RWPE2 (cell line): Measurements from ENCODE around the gene VAV3.

ENCODE experiments used
- ATAC-seq: fragments of 200-7000 bp; cut with Tn5 transposase; 3 replicates; pipeline ENCODE4 v1.9.1; 2021; ENCODE audit warnings: low read depth
- DNase-seq: peaks from one replicate; pipeline ENCODE4 v3.0.0-alpha.2; 2020; ENCODE audit warnings: low spot score
- H3K27ac ChIP-seq: fragments of 450-650 bp; 2 replicates; pipeline ENCODE4 v1.5.1; 2017; ENCODE audit warnings: mild to moderate bottlenecking; ENCODE audit not compliant: poor library complexity, severe bottlenecking
- H3K27me3 ChIP-seq: fragments of 250-450 bp; sonication (Bioruptor Pico); 2 replicates; pipeline ENCODE4 v1.5.1; 2021; ENCODE audit warnings: mild to moderate bottlenecking, moderate library complexity; ENCODE audit not compliant: insufficient read depth, poor library complexity, severe bottlenecking
- H3K36me3 ChIP-seq: fragments of 250-450 bp; sonication (Bioruptor Pico); 2 replicates; pipeline ENCODE4 v1.5.1; 2020; ENCODE audit warnings: low read depth, mild to moderate bottlenecking, moderate library complexity
- H3K4me1 ChIP-seq: fragments of 250-450 bp; sonication (Bioruptor Pico); 2 replicates; pipeline ENCODE4 v1.5.1; 2021; ENCODE audit warnings: mild to moderate bottlenecking, moderate library complexity; ENCODE audit not compliant: insufficient read depth, poor library complexity, severe bottlenecking
- H3K4me3 ChIP-seq: fragments of 250-450 bp; sonication (Bioruptor Pico); 2 replicates; pipeline ENCODE4 v1.5.1; 2021; ENCODE audit warnings: mild to moderate bottlenecking, moderate library complexity; ENCODE audit not compliant: severe bottlenecking
- H3K9me3 ChIP-seq: fragments of 250-450 bp; sonication (Bioruptor Pico); 2 replicates; pipeline ENCODE4 v1.5.1; 2021; ENCODE audit warnings: mild to moderate bottlenecking, moderate library complexity; ENCODE audit not compliant: severe bottlenecking
- TF ChIP-seq, protein P1 (sequence below): fragments of 450-650 bp; IDR thresholded peaks from one replicate; pipeline ENCODE4 v1.5.1; 2017; ENCODE audit warnings: mild to moderate bottlenecking, moderate library complexity; ENCODE audit not compliant: poor library complexity, severe bottlenecking

Gene VAV3

GRCh38 chr1:107817935-107818334 lies 147.0 kb downstream of the VAV3 start:
- TF ChIP-seq, protein P1, sequence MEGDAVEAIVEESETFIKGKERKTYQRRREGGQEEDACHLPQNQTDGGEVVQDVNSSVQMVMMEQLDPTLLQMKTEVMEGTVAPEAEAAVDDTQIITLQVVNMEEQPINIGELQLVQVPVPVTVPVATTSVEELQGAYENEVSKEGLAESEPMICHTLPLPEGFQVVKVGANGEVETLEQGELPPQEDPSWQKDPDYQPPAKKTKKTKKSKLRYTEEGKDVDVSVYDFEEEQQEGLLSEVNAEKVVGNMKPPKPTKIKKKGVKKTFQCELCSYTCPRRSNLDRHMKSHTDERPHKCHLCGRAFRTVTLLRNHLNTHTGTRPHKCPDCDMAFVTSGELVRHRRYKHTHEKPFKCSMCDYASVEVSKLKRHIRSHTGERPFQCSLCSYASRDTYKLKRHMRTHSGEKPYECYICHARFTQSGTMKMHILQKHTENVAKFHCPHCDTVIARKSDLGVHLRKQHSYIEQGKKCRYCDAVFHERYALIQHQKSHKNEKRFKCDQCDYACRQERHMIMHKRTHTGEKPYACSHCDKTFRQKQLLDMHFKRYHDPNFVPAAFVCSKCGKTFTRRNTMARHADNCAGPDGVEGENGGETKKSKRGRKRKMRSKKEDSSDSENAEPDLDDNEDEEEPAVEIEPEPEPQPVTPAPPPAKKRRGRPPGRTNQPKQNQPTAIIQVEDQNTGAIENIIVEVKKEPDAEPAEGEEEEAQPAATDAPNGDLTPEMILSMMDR, result no peak
- no peaks in the 10 kb centered on the region for H3K4me1 ChIP-seq
- no peaks in the 10 kb centered on the region for H3K27me3 ChIP-seq
- ATAC-seq (no peak), DNase-seq (no peak)
- H3K4me3 ChIP-seq, result no peak overlapping the region
- H3K9me3 ChIP-seq, result no peaks in the 10 kb centered on the region
- no peak overlapping the region for H3K27ac ChIP-seq
- H3K36me3 ChIP-seq, result no peaks in the 10 kb centered on the region

DNA sequence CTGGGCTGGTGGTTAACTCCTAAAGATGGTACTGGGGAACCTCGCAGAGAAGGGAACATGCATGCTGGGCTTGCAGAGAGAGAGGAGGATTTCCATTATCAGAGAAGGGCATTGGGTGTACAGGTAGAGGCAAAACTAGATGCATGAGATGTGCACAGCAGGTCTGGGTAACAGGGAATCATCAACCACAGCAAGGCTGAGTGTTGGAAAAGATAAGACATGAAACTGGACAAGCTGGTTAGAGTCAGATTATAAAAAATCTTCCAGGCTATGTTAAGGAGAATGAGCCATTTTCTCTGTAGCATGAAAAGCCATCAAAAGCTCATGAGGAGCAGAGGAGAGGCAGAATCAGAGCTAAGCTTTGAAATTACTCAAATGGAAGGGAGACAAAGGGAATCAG lies 147.8 kb downstream of the VAV3 start:
- ATAC-seq, result no peak
- H3K4me1 ChIP-seq, result no peaks in the 10 kb centered on the region
- TF ChIP-seq, protein P1, result no peak
- no peaks in the 10 kb centered on the region for H3K27me3 ChIP-seq
- no peak overlapping the region for H3K27ac ChIP-seq
- H3K9me3 ChIP-seq, result no peaks in the 10 kb centered on the region
- no peak for DNase-seq
- no peak overlapping the region for H3K4me3 ChIP-seq
- H3K36me3 ChIP-seq, result no peaks in the 10 kb centered on the region

GRCh38 chr1:107810291-107810951 lies 154.6 kb downstream of the VAV3 start:
- no peak for ATAC-seq
- DNase-seq, result no peak
- no peaks in the 10 kb centered on the region for H3K4me1 ChIP-seq
- no peak overlapping the region for H3K4me3 ChIP-seq
- no peaks in the 10 kb centered on the region for H3K9me3 ChIP-seq
- TF ChIP-seq, protein P1, result no peak
- H3K36me3 ChIP-seq, result no peaks in the 10 kb centered on the region
- H3K27ac ChIP-seq, result no peak overlapping the region
- H3K27me3 ChIP-seq, result peaks cover 11% of the 10 kb centered on the region

GRCh38 chr1:107807855-107808254 lies 157.1 kb downstream of the VAV3 start:
- Histone ChIP-seq H3K4me3 (no peak overlapping the region), H3K27ac (no peak overlapping the region), H3K9me3 (no peaks in the 10 kb centered on the region), H3K4me1 (no peaks in the 10 kb centered on the region), H3K27me3 (peaks cover 11% of the 10 kb centered on the region), H3K36me3 (no peaks in the 10 kb centered on the region)
- ATAC-seq, result no peak
- TF ChIP-seq, protein P1, result no peak
- no peak for DNase-seq

DNA sequence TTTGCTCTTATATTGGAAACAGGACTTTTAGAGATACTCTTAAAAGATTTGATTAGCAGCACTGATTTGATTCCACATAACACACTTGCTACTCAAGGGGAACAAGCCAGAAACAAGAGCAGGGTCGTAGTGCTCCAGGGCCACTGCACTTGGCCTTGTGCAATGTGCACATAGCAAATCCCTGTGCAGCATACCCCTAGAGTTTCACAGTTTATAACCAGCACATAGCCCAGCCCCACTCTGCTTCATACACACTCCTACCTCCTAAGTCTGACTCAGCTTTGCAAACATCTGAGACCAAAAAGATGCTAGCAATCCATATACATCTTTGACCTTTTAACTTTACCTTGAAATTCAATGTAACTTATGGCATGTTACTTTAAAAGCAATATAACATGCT lies 157.6 kb downstream of the VAV3 start:
- Histone ChIP-seq H3K9me3 (no peaks in the 10 kb centered on the region), H3K4me3 (no peak overlapping the region), H3K36me3 (no peaks in the 10 kb centered on the region), H3K27me3 (peaks cover 11% of the 10 kb centered on the region), H3K27ac (no peak overlapping the region), H3K4me1 (no peaks in the 10 kb centered on the region)
- TF ChIP-seq, protein P1, result no peak
- ATAC-seq (no peak), DNase-seq (no peak)
